H9 (cell line): ENCODE measurements around the gene NFASC. TPM values are rescaled to one million over a fixed set of nuclear protein-coding genes. Genes with fewer than 3 reads are reported as not detected.

Experiments
- DNase-seq: peaks from one replicate; pipeline ENCODE4 v3.0.0-alpha.2; 2017
- H2AFZ ChIP-seq: one replicate; pipeline ENCODE4 v1.6.1; 2013; ENCODE audit warnings: mild to moderate bottlenecking, low read length, control low read depth, moderate library complexity
- H2AK5ac ChIP-seq: 2 replicates; pipeline ENCODE4 v1.6.1; 2013; ENCODE audit warnings: low read length, control low read depth, mixed read lengths; ENCODE audit not compliant: insufficient read length
- H2BK120ac ChIP-seq: one replicate; pipeline ENCODE4 v1.6.1; 2013; ENCODE audit warnings: low read depth, mild to moderate bottlenecking, low read length, control low read depth, inconsistent platforms; ENCODE audit not compliant: poor library complexity, severe bottlenecking
- H2BK12ac ChIP-seq: 2 replicates; pipeline ENCODE4 v1.6.1; 2013; ENCODE audit warnings: low read length, control low read depth, mixed read lengths, low read depth; ENCODE audit not compliant: insufficient read length
- H2BK15ac ChIP-seq: 2 replicates; pipeline ENCODE4 v1.6.1; 2013; ENCODE audit warnings: low read depth, low read length, control low read depth
- H2BK20ac ChIP-seq: one replicate; pipeline ENCODE4 v1.6.1; 2013; ENCODE audit warnings: low read depth, mild to moderate bottlenecking, low read length, control low read depth, inconsistent platforms; ENCODE audit not compliant: poor library complexity, severe bottlenecking
- H2BK5ac ChIP-seq: 2 replicates; pipeline ENCODE4 v1.6.1; 2013; ENCODE audit warnings: low read length, control low read depth, mixed read lengths; ENCODE audit not compliant: insufficient read length
- H3K14ac ChIP-seq: 2 replicates; pipeline ENCODE4 v1.6.1; 2013; ENCODE audit warnings: low read length, control low read depth; ENCODE audit not compliant: insufficient read depth
- H3K18ac ChIP-seq: 2 replicates; pipeline ENCODE4 v1.6.1; 2013; ENCODE audit warnings: low read depth, mild to moderate bottlenecking, mixed read lengths, low read length, control low read depth; ENCODE audit not compliant: insufficient read length
- H3K23ac ChIP-seq: 2 replicates; pipeline ENCODE4 v1.6.1; 2013; ENCODE audit warnings: low read length, control low read depth, mixed read lengths, low read depth; ENCODE audit not compliant: insufficient read length
- H3K23me2 ChIP-seq: 2 replicates; pipeline ENCODE4 v1.6.1; 2013; ENCODE audit warnings: low read depth, mild to moderate bottlenecking, mixed read lengths, low read length, control low read depth; ENCODE audit not compliant: insufficient read length, poor library complexity, severe bottlenecking
- H3K27ac ChIP-seq: 2 replicates; pipeline ENCODE4 v1.5.1; 2013; ENCODE audit warnings: low read length, control low read depth, mixed read lengths, low read depth; ENCODE audit not compliant: insufficient read length
- H3K27me3 ChIP-seq: 2 replicates; pipeline ENCODE4 v1.6.1; 2013; ENCODE audit warnings: low read length, control low read depth, inconsistent platforms; ENCODE audit not compliant: insufficient read depth
- H3K4ac ChIP-seq: 2 replicates; pipeline ENCODE4 v1.6.1; 2013; ENCODE audit warnings: low read depth, mild to moderate bottlenecking, control low read depth, inconsistent platforms, low read length, moderate library complexity
- H3K4me1 ChIP-seq: 2 replicates; pipeline ENCODE4 v1.6.1; 2013; ENCODE audit warnings: low read length, control low read depth, inconsistent platforms; ENCODE audit not compliant: insufficient read depth
- H3K4me2 ChIP-seq: 2 replicates; pipeline ENCODE4 v1.6.1; 2013; ENCODE audit warnings: low read length, control low read depth, mixed read lengths; ENCODE audit not compliant: insufficient read length, insufficient read depth
- H3K56ac ChIP-seq: 2 replicates; pipeline ENCODE4 v1.6.1; 2013; ENCODE audit warnings: low read depth, mild to moderate bottlenecking, mixed read lengths, low read length, control low read depth; ENCODE audit not compliant: insufficient read length
- H3K79me1 ChIP-seq: 2 replicates; pipeline ENCODE4 v1.6.1; 2013; ENCODE audit warnings: low read depth, mild to moderate bottlenecking, moderate library complexity, low read length, control low read depth, inconsistent platforms; ENCODE audit not compliant: insufficient read depth, poor library complexity, severe bottlenecking
- H3K79me2 ChIP-seq: 2 replicates; pipeline ENCODE4 v1.6.1; 2013; ENCODE audit warnings: low read length, control low read depth, inconsistent platforms; ENCODE audit not compliant: insufficient read depth
- H3K9ac ChIP-seq: 2 replicates; pipeline ENCODE4 v1.6.1; 2013; ENCODE audit warnings: low read length, control low read depth, mixed read lengths; ENCODE audit not compliant: insufficient read length; ENCODE audit errors: extremely low read depth
- H3K9me3 ChIP-seq: one replicate; pipeline ENCODE4 v1.6.1; 2013; ENCODE audit warnings: low read depth, low read length, inconsistent platforms; ENCODE audit not compliant: control insufficient read depth
- H3T11ph ChIP-seq: one replicate; pipeline ENCODE4 v1.6.1; 2013; ENCODE audit warnings: mild to moderate bottlenecking, low read length, control low read depth, inconsistent platforms
- H4K20me1 ChIP-seq: one replicate; pipeline ENCODE4 v1.6.1; 2013; ENCODE audit not compliant: control insufficient read depth, insufficient read length, insufficient read depth
- H4K5ac ChIP-seq: 2 replicates; pipeline ENCODE4 v1.6.1; 2013; ENCODE audit warnings: low read depth, mild to moderate bottlenecking, mixed read lengths, low read length, control low read depth; ENCODE audit not compliant: insufficient read length
- H4K8ac ChIP-seq: replicated peaks from 2 replicates; pipeline ENCODE4 v1.6.1; 2013; ENCODE audit warnings: low read length, control low read depth, mixed read lengths, low read depth; ENCODE audit not compliant: insufficient read length
- H4K91ac ChIP-seq: 2 replicates; pipeline ENCODE4 v1.6.1; 2013; ENCODE audit warnings: low read depth, mild to moderate bottlenecking, moderate library complexity, mixed read lengths, low read length, control low read depth; ENCODE audit not compliant: insufficient read length
- H3K27ac Mint-ChIP-seq, 3 experiments: 2 replicates in 2 of 3; 3 replicates in 1 of 3; pipeline ENCODE4 v1.8.0; 2020 to 2021; ENCODE audit warnings: mixed read lengths in 3 of 3, mild to moderate bottlenecking in 1 of 3, moderate library complexity in 1 of 3
- H3K27me3 Mint-ChIP-seq: 2 replicates; pipeline ENCODE4 v1.8.0; 2021; ENCODE audit warnings: low read depth, mild to moderate bottlenecking, moderate library complexity, mixed read lengths
- H3K36me3 Mint-ChIP-seq, 3 experiments: 2 replicates in 2 of 3; 3 replicates in 1 of 3; pipeline ENCODE4 v1.8.0; 2020 to 2021; ENCODE audit warnings: low read depth in 3 of 3, mixed read lengths in 3 of 3; ENCODE audit not compliant: insufficient read depth in 1 of 3
- H3K4me1 Mint-ChIP-seq, 2 experiments: 2 replicates each; pipeline ENCODE4 v1.8.0; 2020; ENCODE audit warnings: mixed read lengths in 2 of 2
- H3K4me3 Mint-ChIP-seq, 2 experiments: 2 replicates in 1 of 2; 3 replicates in 1 of 2; pipeline ENCODE4 v1.8.0; 2020 to 2021; ENCODE audit warnings: mild to moderate bottlenecking in 2 of 2, mixed read lengths in 2 of 2, moderate library complexity in 1 of 2
- H3K9me3 Mint-ChIP-seq, 2 experiments: 2 replicates in 1 of 2; 3 replicates in 1 of 2; pipeline ENCODE4 v1.8.0; 2020; ENCODE audit warnings: mild to moderate bottlenecking in 2 of 2, mixed read lengths in 2 of 2, moderate library complexity in 1 of 2
- WGBS: extraction: QIAGEN DNeasy Blood & Tissue Kit; methylation state at CpG from one replicate; pipeline ENCODE4 v1.1.7; 2013; ENCODE audit warnings: missing lambda C conversion rate, low lambda C conversion rate, mixed read lengths; ENCODE audit not compliant: insufficient read length; ENCODE audit errors: extremely low coverage; 5-methylcytosine and 5-hydroxymethylcytosine counted together
- total RNA-seq: library from RNA; stranded (reverse); gene quantifications from 2 replicates; pipeline ENCODE4 v1.2.1, GENCODE V29; 2021
- TF ChIP-seq, protein P1 (sequence below): fragments of 200-600 bp; sonication (generic); conservative IDR thresholded peaks from 3 replicates; pipeline ENCODE4 v1.8.0; 2021; ENCODE audit warnings: antibody characterized with exemption, mild to moderate bottlenecking

NFASC gene
- total RNA-seq, 1 experiment from 2014 or later, result 5.0 TPM

DNA sequence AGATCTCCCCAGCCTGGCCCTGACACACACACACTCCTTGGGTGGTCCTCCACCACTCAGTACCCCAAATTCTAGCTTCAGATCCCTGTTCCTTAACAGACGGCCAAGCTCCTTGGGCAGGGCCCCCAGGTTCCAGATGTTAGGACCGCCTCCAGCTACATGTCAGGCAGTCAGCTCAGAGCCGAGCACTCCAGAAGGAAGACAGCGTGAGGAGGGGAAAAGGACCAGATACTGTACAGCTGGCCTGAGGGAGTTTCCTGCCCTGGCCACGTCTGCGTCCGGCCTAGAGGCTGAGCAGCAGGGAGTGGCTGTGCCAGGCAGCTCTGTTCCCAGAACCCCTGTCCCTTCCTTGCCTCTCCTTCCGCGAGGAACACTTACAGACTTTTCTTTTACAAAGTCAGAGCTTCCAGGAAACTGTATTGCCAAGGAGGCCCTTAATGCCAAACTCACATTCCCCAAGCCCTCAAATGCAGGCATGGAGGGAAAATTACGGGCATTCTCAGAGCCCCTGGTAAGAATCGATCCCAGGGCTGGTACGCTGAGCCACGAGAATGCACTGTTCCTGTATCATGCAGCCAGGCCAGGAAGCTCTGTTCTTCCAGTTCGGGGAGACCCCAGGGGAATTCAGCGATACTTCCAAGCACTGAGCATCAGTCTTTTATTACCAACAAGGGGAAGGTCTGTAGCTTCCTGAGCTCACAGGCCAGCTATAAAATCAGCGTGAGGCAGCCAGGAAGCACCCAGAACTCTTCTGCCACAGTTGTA lies 127.1 kb downstream of the NFASC start:
- Histone ChIP-seq H3K9me3 (no peaks in the 10 kb centered on the region), H3K18ac (no peak overlapping the region), H3K56ac (no peak overlapping the region), H3T11ph (no peak overlapping the region), H4K8ac (no peak overlapping the region), H3K4me1 (peaks cover under 1% of the 10 kb centered on the region; the same call in 1 of the 2 replicates), H2AK5ac (no peak overlapping the region), H3K4ac (no peak overlapping the region), H4K20me1 (no peaks in the 10 kb centered on the region), H4K5ac (no peak overlapping the region), H3K79me1 (no peaks in the 10 kb centered on the region), H4K91ac (no peak overlapping the region), H2BK20ac (no peak overlapping the region), H2BK12ac (no peak overlapping the region), H3K27ac (no peak overlapping the region), H2BK15ac (no peak overlapping the region), H2BK120ac (no peak overlapping the region), H2BK5ac (no peak overlapping the region), H3K23ac (no peak overlapping the region), H3K27me3 (no peaks in the 10 kb centered on the region), H3K4me2 (no peak overlapping the region), H3K23me2 (no peaks in the 10 kb centered on the region), H3K79me2 (no peaks in the 10 kb centered on the region), H2AFZ (no peak overlapping the region), H3K9ac (no peak overlapping the region), H3K14ac (no peak overlapping the region)
- Mint-ChIP-seq H3K4me1 (peaks cover 7 to 8% of the 10 kb centered on the region in 2 experiments), H3K4me3 (no peak overlapping the region), H3K27ac (peak overlapping the region in 1 of 3 experiments; percentile 12; a peak in 3 of 7 replicates), H3K36me3 (peaks cover 0 to 1% (median 0%) of the 10 kb centered on the region in 3 experiments; a peak in 2 of 7 replicates), H3K27me3 (peaks cover 35% of the 10 kb centered on the region), H3K9me3 (no peaks in the 10 kb centered on the region)
- TF ChIP-seq, protein P1, sequence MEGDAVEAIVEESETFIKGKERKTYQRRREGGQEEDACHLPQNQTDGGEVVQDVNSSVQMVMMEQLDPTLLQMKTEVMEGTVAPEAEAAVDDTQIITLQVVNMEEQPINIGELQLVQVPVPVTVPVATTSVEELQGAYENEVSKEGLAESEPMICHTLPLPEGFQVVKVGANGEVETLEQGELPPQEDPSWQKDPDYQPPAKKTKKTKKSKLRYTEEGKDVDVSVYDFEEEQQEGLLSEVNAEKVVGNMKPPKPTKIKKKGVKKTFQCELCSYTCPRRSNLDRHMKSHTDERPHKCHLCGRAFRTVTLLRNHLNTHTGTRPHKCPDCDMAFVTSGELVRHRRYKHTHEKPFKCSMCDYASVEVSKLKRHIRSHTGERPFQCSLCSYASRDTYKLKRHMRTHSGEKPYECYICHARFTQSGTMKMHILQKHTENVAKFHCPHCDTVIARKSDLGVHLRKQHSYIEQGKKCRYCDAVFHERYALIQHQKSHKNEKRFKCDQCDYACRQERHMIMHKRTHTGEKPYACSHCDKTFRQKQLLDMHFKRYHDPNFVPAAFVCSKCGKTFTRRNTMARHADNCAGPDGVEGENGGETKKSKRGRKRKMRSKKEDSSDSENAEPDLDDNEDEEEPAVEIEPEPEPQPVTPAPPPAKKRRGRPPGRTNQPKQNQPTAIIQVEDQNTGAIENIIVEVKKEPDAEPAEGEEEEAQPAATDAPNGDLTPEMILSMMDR, result no peak
- DNase-seq, result no peak
- no CpG with 5 or more reads among the region's 16 CpGs for WGBS
